ENCODE results near the gene ARMC2.

The ARMC2 gene

DNA sequence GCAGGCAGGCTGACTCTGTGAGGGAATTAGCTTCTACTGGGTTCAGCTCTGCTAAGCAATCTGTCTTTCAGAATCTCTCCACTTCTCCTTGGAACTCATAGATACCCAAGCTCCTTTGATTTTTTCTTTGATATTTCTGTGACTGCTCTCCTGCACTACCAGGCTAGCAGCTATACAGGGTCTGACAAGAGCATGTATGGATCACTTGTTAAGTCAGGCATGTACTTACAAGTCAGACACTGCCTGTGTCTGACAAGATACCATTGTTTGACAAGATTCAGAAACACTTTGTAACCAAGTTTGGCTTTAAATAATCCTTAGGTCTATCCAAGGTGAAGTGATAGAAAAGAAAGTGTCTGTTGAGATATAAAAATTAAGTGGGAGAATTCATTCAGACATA, 167.0 kb downstream of the ARMC2 start:
- no peak for TF ChIP-seq EZH2 (IDR thresholded peaks at IDR 0.05; ENCODE audit: borderline replicate concordance, low read length)
- TF ChIP-seq, protein P1, sequence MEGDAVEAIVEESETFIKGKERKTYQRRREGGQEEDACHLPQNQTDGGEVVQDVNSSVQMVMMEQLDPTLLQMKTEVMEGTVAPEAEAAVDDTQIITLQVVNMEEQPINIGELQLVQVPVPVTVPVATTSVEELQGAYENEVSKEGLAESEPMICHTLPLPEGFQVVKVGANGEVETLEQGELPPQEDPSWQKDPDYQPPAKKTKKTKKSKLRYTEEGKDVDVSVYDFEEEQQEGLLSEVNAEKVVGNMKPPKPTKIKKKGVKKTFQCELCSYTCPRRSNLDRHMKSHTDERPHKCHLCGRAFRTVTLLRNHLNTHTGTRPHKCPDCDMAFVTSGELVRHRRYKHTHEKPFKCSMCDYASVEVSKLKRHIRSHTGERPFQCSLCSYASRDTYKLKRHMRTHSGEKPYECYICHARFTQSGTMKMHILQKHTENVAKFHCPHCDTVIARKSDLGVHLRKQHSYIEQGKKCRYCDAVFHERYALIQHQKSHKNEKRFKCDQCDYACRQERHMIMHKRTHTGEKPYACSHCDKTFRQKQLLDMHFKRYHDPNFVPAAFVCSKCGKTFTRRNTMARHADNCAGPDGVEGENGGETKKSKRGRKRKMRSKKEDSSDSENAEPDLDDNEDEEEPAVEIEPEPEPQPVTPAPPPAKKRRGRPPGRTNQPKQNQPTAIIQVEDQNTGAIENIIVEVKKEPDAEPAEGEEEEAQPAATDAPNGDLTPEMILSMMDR (IDR thresholded peaks at IDR 0.05; ENCODE audit: low read length): no peak
- peak overlapping the region; percentile 1; the same call in 1 of the 2 replicates for H3K9ac ChIP-seq (ENCODE audit: low read length)

DNA sequence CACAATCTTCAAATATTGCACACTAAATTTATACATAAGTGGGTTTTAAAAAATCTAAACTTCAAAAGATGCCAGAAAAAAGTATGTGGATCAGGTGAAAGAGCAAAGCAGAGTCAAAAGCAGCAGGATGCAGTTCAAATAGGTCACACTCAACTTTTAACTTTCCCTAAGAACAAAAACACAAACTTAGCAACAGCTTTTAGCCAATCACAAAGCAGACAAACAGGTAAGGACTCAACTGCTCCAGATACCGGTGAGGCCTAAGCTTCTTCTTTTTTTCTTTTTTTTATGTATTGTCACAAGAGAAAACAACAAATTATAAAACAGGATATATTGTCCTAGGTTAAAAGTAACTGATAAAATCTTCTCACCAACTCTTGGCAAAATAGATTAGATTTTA, 171.7 kb downstream of the ARMC2 start:
- TF ChIP-seq, protein P1 (IDR thresholded peaks at IDR 0.05; ENCODE audit: low read length): no peak
- no peak for TF ChIP-seq EZH2 (IDR thresholded peaks at IDR 0.05; ENCODE audit: borderline replicate concordance, low read length)

More for the DNA sequence above, 167.0 kb downstream of the ARMC2 start:
- no peaks in the 10 kb centered on the region for H3K36me3 ChIP-seq (ENCODE audit: insufficient read depth, low read length)
- no peaks in the 10 kb centered on the region for H3K27me3 ChIP-seq (ENCODE audit: insufficient read depth, low read length)
- H4K20me1 ChIP-seq (ENCODE audit: insufficient read depth, low read length): no peaks in the 10 kb centered on the region
- no peaks in the 10 kb centered on the region for H3K9me3 ChIP-seq (ENCODE audit: low read length)
- H3K79me2 ChIP-seq (ENCODE audit: insufficient read depth, low read length): no peaks in the 10 kb centered on the region
- no peak overlapping the region for H2AFZ ChIP-seq (ENCODE audit: low read length)
- H3K4me1 ChIP-seq (ENCODE audit: insufficient read depth, low read length, severe bottlenecking): peaks cover 70% of the 10 kb centered on the region
- no peaks in the 10 kb centered on the region for H3K9me2 ChIP-seq (ENCODE audit: low read depth, low read length)
- peak overlapping the region; percentile 81 for H3K27ac ChIP-seq (ENCODE audit: low read depth, low read length, poor library complexity, severe bottlenecking)
- H3K4me2 ChIP-seq (ENCODE audit: low read length): peak overlapping the region; percentile 21; the same call in 1 of the 2 replicates
- H3K4me3 ChIP-seq (ENCODE audit: low read depth, low read length, poor library complexity, severe bottlenecking): no peak overlapping the region
- H3F3A ChIP-seq (ENCODE audit: insufficient read depth, low read length): no peaks in the 10 kb centered on the region

DNA sequence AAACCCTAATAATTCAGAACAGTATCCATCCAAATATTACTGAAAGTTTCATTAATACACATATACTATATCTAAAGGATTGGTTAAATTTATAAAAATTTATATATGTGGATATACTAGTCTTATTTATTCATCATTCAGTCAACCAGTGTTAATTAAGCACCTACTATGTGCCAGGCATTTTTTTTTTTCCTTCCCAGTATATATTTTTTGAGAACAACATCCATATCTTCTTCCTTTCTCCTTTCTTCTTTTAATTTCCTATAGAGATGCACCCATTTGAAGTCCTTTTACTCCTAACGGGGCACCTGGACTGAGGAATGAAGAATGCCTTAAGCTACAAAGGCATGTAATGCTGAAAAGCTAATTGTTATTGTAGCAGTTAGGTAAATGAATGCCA, 173.6 kb downstream of the ARMC2 start:
- Histone ChIP-seq H2AFZ (ENCODE audit: low read length) (no peak overlapping the region), H3K36me3 (ENCODE audit: insufficient read depth, low read length) (no peaks in the 10 kb centered on the region), H3K4me1 (ENCODE audit: insufficient read depth, low read length, severe bottlenecking) (peaks cover 45% of the 10 kb centered on the region), H3F3A (ENCODE audit: insufficient read depth, low read length) (no peaks in the 10 kb centered on the region), H3K27ac (ENCODE audit: low read depth, low read length, poor library complexity, severe bottlenecking) (no peak overlapping the region), H3K9me2 (ENCODE audit: low read depth, low read length) (no peaks in the 10 kb centered on the region), H4K20me1 (ENCODE audit: insufficient read depth, low read length) (no peaks in the 10 kb centered on the region), H3K27me3 (ENCODE audit: insufficient read depth, low read length) (no peaks in the 10 kb centered on the region), H3K4me3 (ENCODE audit: low read depth, low read length, poor library complexity, severe bottlenecking) (no peak overlapping the region), H3K4me2 (ENCODE audit: low read length) (no peak overlapping the region), H3K79me2 (ENCODE audit: insufficient read depth, low read length) (no peaks in the 10 kb centered on the region), H3K9me3 (ENCODE audit: low read length) (no peaks in the 10 kb centered on the region), H3K9ac (ENCODE audit: low read length) (no peak overlapping the region)
- TF ChIP-seq, protein P1 (IDR thresholded peaks at IDR 0.05; ENCODE audit: low read length): no peak
- no peak for TF ChIP-seq EZH2 (IDR thresholded peaks at IDR 0.05; ENCODE audit: borderline replicate concordance, low read length)

More for the DNA sequence above, 171.7 kb downstream of the ARMC2 start:
- no peak overlapping the region for H3K4me2 ChIP-seq (ENCODE audit: low read length)
- no peaks in the 10 kb centered on the region for H3K79me2 ChIP-seq (ENCODE audit: insufficient read depth, low read length)
- H3K27me3 ChIP-seq (ENCODE audit: insufficient read depth, low read length): no peaks in the 10 kb centered on the region
- no peak overlapping the region for H3K4me3 ChIP-seq (ENCODE audit: low read depth, low read length, poor library complexity, severe bottlenecking)
- no peaks in the 10 kb centered on the region for H4K20me1 ChIP-seq (ENCODE audit: insufficient read depth, low read length)
- no peak overlapping the region for H2AFZ ChIP-seq (ENCODE audit: low read length)
- H3K9ac ChIP-seq (ENCODE audit: low read length): no peak overlapping the region
- H3F3A ChIP-seq (ENCODE audit: insufficient read depth, low read length): no peaks in the 10 kb centered on the region
- H3K27ac ChIP-seq (ENCODE audit: low read depth, low read length, poor library complexity, severe bottlenecking): no peak overlapping the region
- H3K9me2 ChIP-seq (ENCODE audit: low read depth, low read length): no peaks in the 10 kb centered on the region
- H3K36me3 ChIP-seq (ENCODE audit: insufficient read depth, low read length): no peaks in the 10 kb centered on the region
- H3K4me1 ChIP-seq (ENCODE audit: insufficient read depth, low read length, severe bottlenecking): peaks cover 61% of the 10 kb centered on the region
- H3K9me3 ChIP-seq (ENCODE audit: low read length): no peaks in the 10 kb centered on the region

Measured in OCI-LY1 (cell line).